Gastroesophageal sphincter (tissue), 4 donors: ENCODE measurements around the gene CLDN4. TPM values are rescaled to one million over a fixed set of nuclear protein-coding genes. Genes with fewer than 3 reads are reported as not detected.

ENCODE experiments used
- ATAC-seq: fragments of 150-250 bp; one replicate; pipeline ENCODE4 v1.9.1; 2016; ENCODE audit warnings: mild to moderate bottlenecking, moderate library complexity
- H3K27ac ChIP-seq, 4 donors: fragments of 200-600 bp; sonication (generic) in 3 of 4; 1 replicate in 3 of 4; 2 replicates in 1 of 4; pipeline ENCODE4 v1.5.1; 2016 to 2019
- H3K27me3 ChIP-seq: fragments of 200-600 bp; sonication (generic); one replicate; pipeline ENCODE4 v1.5.1; 2019
- H3K36me3 ChIP-seq, 2 donors: fragments of 200-600 bp; sonication (generic); one replicate each; pipeline ENCODE4 v1.5.1; 2019; ENCODE audit warnings: control low read depth in 1 of 2
- H3K4me1 ChIP-seq, 3 donors: fragments of 200-600 bp; sonication (generic); 1 replicate in 2 of 3; 2 replicates in 1 of 3; pipeline ENCODE4 v1.5.1; 2016 to 2019; ENCODE audit warnings: control low read depth in 2 of 3
- H3K4me3 ChIP-seq, 2 donors: fragments of 200-600 bp; sonication (generic); one replicate each; pipeline ENCODE4 v1.5.1; 2019; ENCODE audit warnings: mild to moderate bottlenecking in 1 of 2, moderate library complexity in 1 of 2
- H3K9me3 ChIP-seq, 3 donors: fragments of 200-600 bp; sonication (generic); one replicate each; pipeline ENCODE4 v1.5.1; 2017 to 2019; ENCODE audit warnings: control low read depth in 2 of 3
- CTCF ChIP-seq, 4 experiments: fragments of 200-600 bp in 2 of 4; fragments of 450-650 bp in 2 of 4; sonication (generic) in 1 of 4; IDR thresholded peaks; one replicate each; pipeline ENCODE4 v1.5.1; 2017 to 2019; ENCODE audit warnings: antibody characterized with exemption in 4 of 4, mild to moderate bottlenecking in 2 of 4, moderate library complexity in 2 of 4
- EP300 ChIP-seq: sonication (generic); formaldehyde crosslinking; IDR thresholded peaks from one replicate; pipeline ENCODE4 v1.6.1; 2017; ENCODE audit warnings: antibody characterized with exemption, mild to moderate bottlenecking
- POLR2A ChIP-seq, 2 donors: fragments of 450-650 bp; IDR thresholded peaks; one replicate each; pipeline ENCODE4 v1.6.1; 2017; ENCODE audit warnings: antibody characterized with exemption in 2 of 2, mild to moderate bottlenecking in 2 of 2, moderate library complexity in 1 of 2
- POLR2AphosphoS5 ChIP-seq: sonication (generic); formaldehyde crosslinking; IDR thresholded peaks from one replicate; pipeline ENCODE4 v1.6.1; 2017; ENCODE audit warnings: antibody characterized with exemption
- WGBS, 2 donors: methylation state at CpG; one replicate each; pipeline ENCODE4 v1.1.5; 2018; ENCODE audit warnings: low coverage in 1 of 2; 5-methylcytosine and 5-hydroxymethylcytosine counted together
- total RNA-seq, 4 donors: library from RNA; depleted of rRNA; stranded (reverse); fragments of >200 nt; gene quantifications; one replicate each; pipeline ENCODE4 v1.1.0, GENCODE V29; 2016

Gene CLDN4
- total RNA-seq, 4 donors from 2014 or later: 0.54 to 16.8 (median 0.79) TPM

DNA sequence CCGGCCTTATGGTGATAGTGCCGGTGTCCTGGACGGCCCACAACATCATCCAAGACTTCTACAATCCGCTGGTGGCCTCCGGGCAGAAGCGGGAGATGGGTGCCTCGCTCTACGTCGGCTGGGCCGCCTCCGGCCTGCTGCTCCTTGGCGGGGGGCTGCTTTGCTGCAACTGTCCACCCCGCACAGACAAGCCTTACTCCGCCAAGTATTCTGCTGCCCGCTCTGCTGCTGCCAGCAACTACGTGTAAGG, 713 bp downstream of the CLDN4 start:
- ATAC-seq: no peak
- H3K27ac ChIP-seq: no peak overlapping the region
- H3K9me3 ChIP-seq: no peaks in the 10 kb centered on the region
- no peak overlapping the region for H3K4me3 ChIP-seq
- H3K4me1 ChIP-seq: peaks cover 0 to 28% (median 11%) of the 10 kb centered on the region in 3 donors
- no CpG with 5 or more reads among the region's 16 CpGs for WGBS, 2 donors
- H3K27me3 ChIP-seq: peaks cover 51% of the 10 kb centered on the region
- TF ChIP-seq EP300 (no peak), POLR2AphosphoS5 (no peak), POLR2A (IDR thresholded peaks at IDR 0.05) (no peak), CTCF (IDR thresholded peaks at IDR 0.05) (no peak)
- no peaks in the 10 kb centered on the region for H3K36me3 ChIP-seq

DNA sequence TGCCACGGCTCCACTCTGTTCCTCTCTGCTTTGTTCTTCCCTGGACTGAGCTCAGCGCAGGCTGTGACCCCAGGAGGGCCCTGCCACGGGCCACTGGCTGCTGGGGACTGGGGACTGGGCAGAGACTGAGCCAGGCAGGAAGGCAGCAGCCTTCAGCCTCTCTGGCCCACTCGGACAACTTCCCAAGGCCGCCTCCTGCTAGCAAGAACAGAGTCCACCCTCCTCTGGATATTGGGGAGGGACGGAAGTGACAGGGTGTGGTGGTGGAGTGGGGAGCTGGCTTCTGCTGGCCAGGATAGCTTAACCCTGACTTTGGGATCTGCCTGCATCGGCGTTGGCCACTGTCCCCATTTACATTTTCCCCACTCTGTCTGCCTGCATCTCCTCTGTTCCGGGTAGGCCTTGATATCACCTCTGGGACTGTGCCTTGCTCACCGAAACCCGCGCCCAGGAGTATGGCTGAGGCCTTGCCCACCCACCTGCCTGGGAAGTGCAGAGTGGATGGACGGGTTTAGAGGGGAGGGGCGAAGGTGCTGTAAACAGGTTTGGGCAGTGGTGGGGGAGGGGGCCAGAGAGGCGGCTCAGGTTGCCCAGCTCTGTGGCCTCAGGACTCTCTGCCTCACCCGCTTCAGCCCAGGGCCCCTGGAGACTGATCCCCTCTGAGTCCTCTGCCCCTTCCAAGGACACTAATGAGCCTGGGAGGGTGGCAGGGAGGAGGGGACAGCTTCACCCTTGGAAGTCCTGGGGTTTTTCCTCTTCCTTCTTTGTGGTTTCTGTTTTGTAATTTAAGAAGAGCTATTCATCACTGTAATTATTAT, 1.2 kb downstream of the CLDN4 start:
- WGBS, 2 donors: 45 to 60% methylated on average over 2 to 4 of the region's 16 CpGs
- Histone ChIP-seq H3K4me1 (peaks cover 0 to 28% (median 11%) of the 10 kb centered on the region in 3 donors), H3K36me3 (no peaks in the 10 kb centered on the region), H3K27ac (peak overlapping the region in 1 of 4 donors; percentile 6), H3K4me3 (no peak overlapping the region), H3K27me3 (peaks cover 51% of the 10 kb centered on the region), H3K9me3 (no peaks in the 10 kb centered on the region)
- peak; percentile 25 for ATAC-seq
- TF ChIP-seq POLR2AphosphoS5: no peak
- no peak for TF ChIP-seq POLR2A (IDR thresholded peaks at IDR 0.05)
- TF ChIP-seq CTCF (IDR thresholded peaks at IDR 0.05): no peak
- TF ChIP-seq EP300: no peak

GRCh38 chr7:73832806-73833205, 2.0 kb downstream of the CLDN4 start:
- TF ChIP-seq CTCF (IDR thresholded peaks at IDR 0.05): no peak
- TF ChIP-seq EP300: no peak
- no peak for TF ChIP-seq POLR2AphosphoS5
- ATAC-seq: no peak
- peaks cover 0 to 22% (median 7%) of the 10 kb centered on the region in 3 donors for H3K4me1 ChIP-seq
- H3K27ac ChIP-seq: no peak overlapping the region
- H3K4me3 ChIP-seq: no peak overlapping the region
- peaks cover 51% of the 10 kb centered on the region for H3K27me3 ChIP-seq
- H3K36me3 ChIP-seq: no peaks in the 10 kb centered on the region
- WGBS, 2 donors: 60 to 64% methylated on average over 7 to 13 of the region's 13 CpGs
- no peaks in the 10 kb centered on the region for H3K9me3 ChIP-seq

DNA sequence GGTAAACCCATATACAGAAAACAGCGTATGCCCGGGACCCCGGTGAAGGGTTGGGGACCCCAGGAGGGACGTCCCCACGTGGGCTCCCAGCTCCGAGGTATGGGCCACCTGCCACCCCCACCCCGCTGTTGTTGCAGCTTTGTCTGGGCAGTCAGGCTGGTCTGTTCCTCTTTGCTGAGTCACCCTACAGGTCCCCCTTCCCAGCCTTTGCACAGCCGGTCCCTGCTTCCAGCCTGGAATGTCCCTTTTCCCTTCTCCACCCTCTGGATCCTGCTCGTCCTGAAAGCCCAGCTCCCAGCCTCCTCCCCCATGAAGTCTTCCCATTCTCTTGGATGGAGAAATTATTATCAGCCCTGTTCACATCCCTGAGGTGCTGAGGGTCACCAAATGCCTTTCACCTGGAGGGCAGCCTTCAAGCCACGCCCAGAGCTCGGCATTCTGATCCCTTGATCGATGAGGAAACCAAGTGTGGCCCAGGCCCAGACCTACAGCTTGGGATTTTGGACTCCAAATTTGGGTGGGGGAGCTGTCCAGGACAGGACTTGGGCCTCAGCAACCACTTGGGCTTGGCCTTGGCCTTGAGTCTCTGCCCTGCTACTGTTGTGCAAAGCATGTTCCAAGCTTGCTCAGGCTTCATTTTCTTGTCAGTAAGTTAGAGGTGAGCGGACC, 2.6 kb downstream of the CLDN4 start:
- no peak overlapping the region for H3K4me3 ChIP-seq

More for the DNA sequence above, 2.6 kb downstream of the CLDN4 start:
- H3K27ac ChIP-seq: no peak overlapping the region
- no peak for TF ChIP-seq EP300
- no peak for TF ChIP-seq CTCF (IDR thresholded peaks at IDR 0.05)
- TF ChIP-seq POLR2AphosphoS5: no peak
- no peak for TF ChIP-seq POLR2A (IDR thresholded peaks at IDR 0.05)
- peaks cover 51% of the 10 kb centered on the region for H3K27me3 ChIP-seq
- WGBS, 2 donors: 64 to 68% methylated on average over 3 to 9 of the region's 13 CpGs
- H3K4me1 ChIP-seq: peaks cover 0 to 16% (median 3%) of the 10 kb centered on the region in 3 donors
- no peaks in the 10 kb centered on the region for H3K36me3 ChIP-seq
- ATAC-seq: no peak
- H3K9me3 ChIP-seq: no peaks in the 10 kb centered on the region
